IMR-90 (cell line): ENCODE results near the gene RGS10. TPM values are rescaled to one million over a fixed set of nuclear protein-coding genes. Genes with fewer than 3 reads are reported as not detected.

ENCODE experiments used
- ATAC-seq: fragments of 200-7000 bp; cut with Tn5 transposase; 2 replicates; pipeline ENCODE4 v1.9.1; 2020; ENCODE audit warnings: low read depth, mild to moderate bottlenecking, moderate library complexity
- BruUV-seq: library from RNA; stranded (reverse); fragments of 400-500 nt; replicated peaks from 2 replicates; lab custom pipeline; 2021; lab: Mats Ljungman, UMichigan
- CTCF ChIA-PET: fragments of 300-600 bp; formaldehyde crosslinking; extraction: SDS; loops from one replicate; lab custom pipeline; 2021; ENCODE audit warnings: antibody characterized with exemption; lab: Yijun Ruan, JAX
- POLR2A ChIA-PET: fragments of 300-600 bp; sonication (Branson Sonifier 250); formaldehyde crosslinking; loops from one replicate; lab custom pipeline; 2022; ENCODE audit warnings: antibody characterized with exemption; ENCODE audit not compliant: unreplicated experiment; lab: Charles Lee
- DNase-seq: peaks from one replicate; pipeline ENCODE4 v3.0.0; 2013
- H2AFZ ChIP-seq: replicated peaks from 2 replicates; pipeline ENCODE3; 2013; ENCODE audit warnings: low read length, mild to moderate bottlenecking; ENCODE audit not compliant: poor library complexity
- H2AK5ac ChIP-seq: 2 replicates; pipeline ENCODE4 v1.6.1; 2013; ENCODE audit warnings: low read depth, low read length, inconsistent platforms
- H2AK9ac ChIP-seq: replicated peaks from 2 replicates; pipeline ENCODE3; 2013; ENCODE audit warnings: mild to moderate bottlenecking, low read depth, low read length, moderate library complexity; ENCODE audit not compliant: poor library complexity
- H2BK120ac ChIP-seq: 2 replicates; pipeline ENCODE4 v1.6.1; 2013; ENCODE audit warnings: low read depth, low read length, inconsistent platforms
- H2BK15ac ChIP-seq: 3 replicates; pipeline ENCODE4 v1.6.1; 2013; ENCODE audit warnings: low read depth, low read length, inconsistent platforms
- H2BK20ac ChIP-seq: 2 replicates; pipeline ENCODE4 v1.6.1; 2013; ENCODE audit warnings: low read depth, mild to moderate bottlenecking, inconsistent platforms, low read length, moderate library complexity
- H2BK5ac ChIP-seq: 2 replicates; pipeline ENCODE4 v1.6.1; 2013; ENCODE audit warnings: mild to moderate bottlenecking, low read depth, low read length, inconsistent platforms; ENCODE audit not compliant: poor library complexity, severe bottlenecking
- H3K14ac ChIP-seq: replicated peaks from 2 replicates; pipeline ENCODE4 v1.6.1; 2013; ENCODE audit warnings: low read depth, low read length, inconsistent platforms
- H3K18ac ChIP-seq: 2 replicates; pipeline ENCODE4 v1.6.1; 2013; ENCODE audit warnings: low read depth, low read length, control low read depth
- H3K23ac ChIP-seq: 2 replicates; pipeline ENCODE4 v1.6.1; 2013; ENCODE audit warnings: low read depth, low read length, inconsistent platforms
- H3K27ac ChIP-seq: 2 replicates; pipeline ENCODE4 v1.5.1; 2013; ENCODE audit warnings: mild to moderate bottlenecking, control low read depth, low read length; ENCODE audit not compliant: insufficient read depth
- H3K27me3 ChIP-seq: 2 replicates; pipeline ENCODE4 v1.6.1; 2013; ENCODE audit warnings: low read length; ENCODE audit not compliant: control insufficient read depth, insufficient read depth
- H3K36me3 ChIP-seq: 2 replicates; pipeline ENCODE4 v1.6.1; 2013; ENCODE audit warnings: low read length, mixed read lengths; ENCODE audit not compliant: control insufficient read depth, insufficient read depth
- H3K4ac ChIP-seq: 2 replicates; pipeline ENCODE4 v1.6.1; 2013; ENCODE audit warnings: low read depth, low read length, inconsistent platforms
- H3K4me1 ChIP-seq: 2 replicates; pipeline ENCODE4 v1.6.1; 2013; ENCODE audit warnings: low read length, mixed read lengths; ENCODE audit not compliant: control insufficient read depth, insufficient read depth
- H3K4me2 ChIP-seq: 2 replicates; pipeline ENCODE4 v1.6.1; 2013; ENCODE audit warnings: low read depth, mild to moderate bottlenecking, control low read depth, low read length, moderate library complexity
- H3K4me3 ChIP-seq: 2 replicates; pipeline ENCODE4 v1.5.1; 2013; ENCODE audit warnings: low read depth, mild to moderate bottlenecking, control low read depth, low read length, moderate library complexity; ENCODE audit not compliant: insufficient read depth
- H3K56ac ChIP-seq: 2 replicates; pipeline ENCODE4 v1.6.1; 2013; ENCODE audit warnings: low read length, inconsistent platforms; ENCODE audit not compliant: insufficient read depth; ENCODE audit errors: extremely low read depth
- H3K79me1 ChIP-seq, 2 experiments: 2 replicates each; pipeline ENCODE4 v1.6.1; 2013; ENCODE audit warnings: low read length in 2 of 2, inconsistent platforms in 1 of 2, low read depth in 1 of 2
- H3K9ac ChIP-seq: 2 replicates; pipeline ENCODE4 v1.6.1; 2013; ENCODE audit warnings: low read depth, low read length, control low read depth
- H3K9me1 ChIP-seq: 2 replicates; pipeline ENCODE4 v1.6.1; 2013; ENCODE audit warnings: low read length, inconsistent platforms; ENCODE audit not compliant: insufficient read depth
- H3K9me3 ChIP-seq: 2 replicates; pipeline ENCODE4 v1.6.1; 2013; ENCODE audit warnings: low read length; ENCODE audit not compliant: control insufficient read depth, insufficient read depth
- H4K20me1 ChIP-seq: 2 replicates; pipeline ENCODE4 v1.6.1; 2013; ENCODE audit warnings: low read length, inconsistent platforms; ENCODE audit not compliant: insufficient read depth
- H4K5ac ChIP-seq: 2 replicates; pipeline ENCODE4 v1.6.1; 2013; ENCODE audit warnings: mild to moderate bottlenecking, low read depth, low read length, control low read depth
- H4K8ac ChIP-seq, 2 experiments: 2 replicates each; pipeline ENCODE4 v1.6.1; 2013; ENCODE audit warnings: low read depth in 2 of 2, low read length in 2 of 2, control low read depth in 1 of 2, inconsistent platforms in 1 of 2
- H4K91ac ChIP-seq: 2 replicates; pipeline ENCODE4 v1.6.1; 2013; ENCODE audit warnings: low read depth, low read length, inconsistent platforms; ENCODE audit not compliant: insufficient read depth
- POLR2A ChIP-seq: IDR thresholded peaks from 2 replicates; pipeline ENCODE4 v1.6.1; 2012; ENCODE audit warnings: mild to moderate bottlenecking, low read depth, low read length
- RAD21 ChIP-seq: IDR thresholded peaks from 2 replicates; pipeline ENCODE4 v1.6.1; 2012; ENCODE audit warnings: low read length, improper control_type of control experiment
- SMC3 ChIP-seq: fragments of 150-350 bp; IDR thresholded peaks from 2 replicates; pipeline ENCODE4 v1.6.1; 2016; ENCODE audit warnings: low read depth, mild to moderate bottlenecking, antibody characterized with exemption, low read length, moderate library complexity
- USF2 ChIP-seq: fragments of 150-350 bp; IDR thresholded peaks from 2 replicates; pipeline ENCODE4 v1.6.1; 2017; ENCODE audit warnings: mild to moderate bottlenecking, antibody characterized with exemption, low read length, low read depth
- WGBS, 2 experiments: methylation state at CpG; one replicate each; pipeline versions ENCODE4 v1.1.5 to v1.1.7; 2013; ENCODE audit warnings: missing lambda C conversion rate in 2 of 2; ENCODE audit not compliant: insufficient read length in 1 of 2; ENCODE audit errors: extremely low coverage in 2 of 2; 5-methylcytosine and 5-hydroxymethylcytosine counted together
- dilution Hi-C: fragments of 300-500 bp; cut with HindIII; formaldehyde crosslinking; loops from one replicate; pipeline ENCODE4 v1.14.3; 2018; ENCODE audit warnings: low sequenced_read_pairs; ENCODE audit not compliant: unreplicated experiment
- in situ Hi-C: fragments of 300-500 bp; cut with MboI; formaldehyde crosslinking; loops from 3 replicates; pipeline ENCODE4 v1.14.3; 2019; ENCODE audit warnings: low sequenced_read_pairs, inconsistent platforms, mixed read lengths
- intact Hi-C: fragments of 100-400 bp; cut with micrococcal nuclease; formaldehyde crosslinking; loops from 2 replicates; pipeline ENCODE4 v1.10.0; 2022
- polyA plus RNA-seq, 3 experiments: library from polyadenylated mRNA; depleted of rRNA; stranded (reverse); fragments of >200 nt; gene quantifications; 2 replicates each; pipeline ENCODE4 v1.2.3, GENCODE V29; 2012; ENCODE audit warnings: low replicate concordance in 1 of 3
- total RNA-seq: library from RNA; depleted of rRNA; stranded (reverse); fragments of >200 nt; gene quantifications from 2 replicates; pipeline ENCODE4 v1.2.3, GENCODE V29; 2012
- TF ChIP-seq, protein P1 (sequence below): conservative IDR thresholded peaks from 2 replicates; pipeline ENCODE4 v1.5.1; 2012; ENCODE audit warnings: mild to moderate bottlenecking, low read depth, low read length, improper control_type of control experiment

Gene RGS10
- total and polyA plus RNA-seq, 2 of the 4 experiments (the other 2 are of a cell fraction): 35.3 to 89.7 TPM

DNA sequence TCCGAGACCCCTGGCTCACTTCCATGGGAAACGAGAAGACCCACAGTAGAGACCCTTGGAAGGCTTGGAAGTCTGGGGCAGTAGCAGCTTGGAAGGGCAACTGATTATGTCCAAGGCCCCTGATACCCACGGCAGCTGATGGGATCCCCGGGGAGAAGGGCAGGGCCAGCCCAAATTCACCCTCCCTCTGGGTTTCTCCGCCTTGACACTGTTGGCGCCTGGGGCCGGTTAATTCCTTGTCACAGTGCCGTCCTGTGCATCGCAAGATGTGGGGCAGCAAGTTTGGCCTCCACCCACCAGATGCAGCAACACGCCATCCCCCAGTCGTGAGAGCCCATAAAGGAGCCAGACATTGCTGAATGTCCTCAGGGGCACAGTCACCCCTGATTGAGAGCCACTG is 89.2 kb downstream of the RGS10 start:
- no peak overlapping the region for H3K23ac ChIP-seq
- dilution Hi-C loops: no loop called here
- H2BK15ac ChIP-seq: no peak overlapping the region
- H2AFZ ChIP-seq: no peak overlapping the region
- H3K4ac ChIP-seq: no peak overlapping the region
- H2BK120ac ChIP-seq: no peak overlapping the region
- H4K8ac ChIP-seq: no peak overlapping the region
- BruUV-seq: no TSS peak
- H3K27ac ChIP-seq: no peak overlapping the region
- no peak overlapping the region for H2BK20ac ChIP-seq
- no peak overlapping the region for H3K9ac ChIP-seq
- H4K20me1 ChIP-seq: no peaks in the 10 kb centered on the region
- H3K79me1 ChIP-seq: peaks cover 0 to 10% of the 10 kb centered on the region in 2 experiments; a peak in 1 of 4 replicates
- DNase-seq (no peak), ATAC-seq (no peak)
- intact Hi-C loops: no loop called here
- H3K14ac ChIP-seq: no peak overlapping the region
- no peak overlapping the region for H4K5ac ChIP-seq
- no peaks in the 10 kb centered on the region for H3K9me3 ChIP-seq
- H3K56ac ChIP-seq: no peak overlapping the region
- CTCF ChIA-PET: no interaction called here
- peaks cover 84% of the 10 kb centered on the region for H3K36me3 ChIP-seq
- H2AK5ac ChIP-seq: no peak overlapping the region
- H3K9me1 ChIP-seq: peaks cover 5% of the 10 kb centered on the region; the same call in 1 of the 2 replicates
- TF ChIP-seq SMC3 (no peak), USF2 (no peak), RAD21 (no peak), POLR2A (no peak)
- TF ChIP-seq, protein P1, sequence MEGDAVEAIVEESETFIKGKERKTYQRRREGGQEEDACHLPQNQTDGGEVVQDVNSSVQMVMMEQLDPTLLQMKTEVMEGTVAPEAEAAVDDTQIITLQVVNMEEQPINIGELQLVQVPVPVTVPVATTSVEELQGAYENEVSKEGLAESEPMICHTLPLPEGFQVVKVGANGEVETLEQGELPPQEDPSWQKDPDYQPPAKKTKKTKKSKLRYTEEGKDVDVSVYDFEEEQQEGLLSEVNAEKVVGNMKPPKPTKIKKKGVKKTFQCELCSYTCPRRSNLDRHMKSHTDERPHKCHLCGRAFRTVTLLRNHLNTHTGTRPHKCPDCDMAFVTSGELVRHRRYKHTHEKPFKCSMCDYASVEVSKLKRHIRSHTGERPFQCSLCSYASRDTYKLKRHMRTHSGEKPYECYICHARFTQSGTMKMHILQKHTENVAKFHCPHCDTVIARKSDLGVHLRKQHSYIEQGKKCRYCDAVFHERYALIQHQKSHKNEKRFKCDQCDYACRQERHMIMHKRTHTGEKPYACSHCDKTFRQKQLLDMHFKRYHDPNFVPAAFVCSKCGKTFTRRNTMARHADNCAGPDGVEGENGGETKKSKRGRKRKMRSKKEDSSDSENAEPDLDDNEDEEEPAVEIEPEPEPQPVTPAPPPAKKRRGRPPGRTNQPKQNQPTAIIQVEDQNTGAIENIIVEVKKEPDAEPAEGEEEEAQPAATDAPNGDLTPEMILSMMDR: no peak
- no peaks in the 10 kb centered on the region for H3K27me3 ChIP-seq
- no peak overlapping the region for H4K91ac ChIP-seq
- no peak overlapping the region for H2BK5ac ChIP-seq
- no peak overlapping the region for H3K4me3 ChIP-seq
- peaks cover 6% of the 10 kb centered on the region; the same call in 1 of the 2 replicates for H3K4me1 ChIP-seq
- POLR2A ChIA-PET: no interaction called here
- WGBS, 2 experiments: 93% methylated on average over 8 of the region's 11 CpGs; no CpG with 5 or more reads in 1 of the 2 experiments
- no peak overlapping the region for H3K18ac ChIP-seq
- in situ Hi-C loops: no loop called here
- no peak overlapping the region for H2AK9ac ChIP-seq
- no peak overlapping the region for H3K4me2 ChIP-seq
